ENCODE results near the gene TWIST2. TPM values are rescaled to one million over a fixed set of nuclear protein-coding genes. Genes with fewer than 3 reads are reported as not detected.
A peak's percentile ranks its signal among the peaks of the same experiment; 100 is the strongest.

The TWIST2 gene
- total and polyA plus RNA-seq, 5 donors = 3.1 to 6.3 (median 5.0) TPM

DNA sequence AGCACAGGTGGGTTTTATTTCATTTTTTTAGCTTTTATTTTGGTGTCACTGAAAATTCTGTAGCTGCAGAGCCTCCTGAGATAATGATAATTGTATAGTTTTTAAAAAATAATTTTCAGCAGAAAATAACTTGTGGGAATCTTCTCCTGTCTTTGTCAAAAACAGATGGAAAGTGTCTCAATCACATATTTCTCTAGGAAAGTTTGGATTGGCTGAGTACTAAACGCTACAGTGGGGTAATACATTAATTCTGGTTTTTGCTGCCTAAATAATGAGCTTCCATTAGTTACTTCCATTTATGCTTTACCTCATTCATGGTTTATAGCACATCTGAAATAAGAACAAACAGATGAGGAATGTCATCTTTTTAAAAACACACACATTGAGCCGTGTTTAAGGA is 2.2 kb downstream of the TWIST2 start:
- Histone ChIP-seq H3K9me3 (ENCODE audit: control insufficient read depth, low read length) (no peaks in the 10 kb centered on the region), H3K4me3 (ENCODE audit: low read length) (peak overlapping the region; percentile 61), H3K27me3 (ENCODE audit: control insufficient read depth, insufficient read depth) (no peaks in the 10 kb centered on the region), H3K27ac (ENCODE audit: low read length) (no peak overlapping the region), H3K4me1 (ENCODE audit: control insufficient read depth, insufficient read depth, low read length) (no peaks in the 10 kb centered on the region)
- DNase-seq (no peak), ATAC-seq (no peak)
- intact Hi-C loops (cut with DNase I) = no loop called here
- 66% methylated on average over 2 of the region's 2 CpGs for WGBS

DNA sequence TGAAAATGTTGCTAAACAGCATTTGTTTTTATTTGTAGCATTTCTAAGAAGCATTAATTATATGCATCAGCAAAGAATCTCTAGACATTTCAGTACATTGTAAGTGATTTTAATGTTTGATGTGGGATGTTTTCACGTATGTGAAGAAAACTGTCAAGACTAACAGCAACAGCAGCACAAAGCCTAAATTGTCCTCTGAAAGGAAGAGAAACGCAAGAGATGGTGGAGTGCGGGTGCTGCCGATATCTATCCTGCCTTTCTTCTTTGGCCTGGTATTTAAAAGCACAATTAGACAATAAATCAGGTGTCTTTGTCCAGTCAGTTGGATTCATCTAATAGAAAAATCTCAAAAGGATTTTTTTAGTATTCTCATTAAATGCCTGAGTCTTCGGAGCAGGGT is 3.1 kb downstream of the TWIST2 start:
- no peak overlapping the region for H3K27ac ChIP-seq (ENCODE audit: low read length)
- no peak for ATAC-seq
- intact Hi-C loops (cut with DNase I) = no loop called here
- H3K9me3 ChIP-seq (ENCODE audit: control insufficient read depth, low read length) = no peaks in the 10 kb centered on the region
- H3K4me1 ChIP-seq (ENCODE audit: control insufficient read depth, insufficient read depth, low read length) = no peaks in the 10 kb centered on the region
- H3K27me3 ChIP-seq (ENCODE audit: control insufficient read depth, insufficient read depth) = no peaks in the 10 kb centered on the region
- no peak for DNase-seq
- 78% methylated on average over 5 of the region's 5 CpGs for WGBS
- no peak overlapping the region for H3K4me3 ChIP-seq (ENCODE audit: low read length)

DNA sequence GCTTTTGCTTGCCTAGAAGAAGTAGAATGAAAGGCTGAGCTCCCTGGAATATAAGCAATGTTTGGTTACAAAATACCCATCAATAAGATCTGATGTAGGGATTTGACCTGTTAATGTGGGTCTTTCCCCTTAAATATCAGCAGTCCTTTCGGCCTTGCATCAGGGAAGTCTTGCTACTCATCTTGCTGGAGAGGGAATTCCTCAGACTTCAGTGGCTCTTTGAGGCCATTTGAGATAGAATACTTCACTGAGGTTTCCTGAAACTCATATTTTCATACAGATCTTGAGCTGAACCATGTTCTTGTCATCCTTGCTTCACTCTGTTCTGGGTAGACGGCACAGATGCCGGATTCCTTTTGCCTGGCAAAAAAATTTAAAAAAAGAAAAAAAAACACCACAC is 3.9 kb downstream of the TWIST2 start:
- Histone ChIP-seq H3K27me3 (ENCODE audit: control insufficient read depth, insufficient read depth) (no peaks in the 10 kb centered on the region), H3K27ac (ENCODE audit: low read length) (no peak overlapping the region), H3K4me3 (ENCODE audit: low read length) (no peak overlapping the region), H3K9me3 (ENCODE audit: control insufficient read depth, low read length) (no peaks in the 10 kb centered on the region), H3K4me1 (ENCODE audit: control insufficient read depth, insufficient read depth, low read length) (no peaks in the 10 kb centered on the region)
- no peak for ATAC-seq
- no peak for DNase-seq
- WGBS = 85% methylated on average over 3 of the region's 3 CpGs
- intact Hi-C loops (cut with DNase I) = no loop called here

- H3K9me3 ChIP-seq (ENCODE audit: control insufficient read depth, low read length) = no peaks in the 10 kb centered on the region
- WGBS = 63% methylated on average over 9 of the region's 9 CpGs
- H3K27me3 ChIP-seq (ENCODE audit: control insufficient read depth, insufficient read depth) = no peaks in the 10 kb centered on the region
- ATAC-seq (no peak), DNase-seq (no peak)
- intact Hi-C loops (cut with DNase I) = no loop called here
- no peaks in the 10 kb centered on the region for H3K4me1 ChIP-seq (ENCODE audit: control insufficient read depth, insufficient read depth, low read length)
- no peak overlapping the region for H3K27ac ChIP-seq (ENCODE audit: low read length)
- H3K4me3 ChIP-seq (ENCODE audit: low read length) = no peak overlapping the region
These were observed 4.5 kb downstream of the TWIST2 start for GRCh38 chr2:238852206-238852869.

GRCh38 chr2:238853218-238853617 is 5.3 kb downstream of the TWIST2 start:
- ATAC-seq (no peak), DNase-seq (no peak)
- no peak overlapping the region for H3K4me3 ChIP-seq (ENCODE audit: low read length)
- intact Hi-C loops (cut with DNase I) = no loop called here
- H3K4me1 ChIP-seq (ENCODE audit: control insufficient read depth, insufficient read depth, low read length) = no peaks in the 10 kb centered on the region
- no peaks in the 10 kb centered on the region for H3K9me3 ChIP-seq (ENCODE audit: control insufficient read depth, low read length)
- WGBS = 90% methylated on average over 1 of the region's 1 CpG
- no peaks in the 10 kb centered on the region for H3K27me3 ChIP-seq (ENCODE audit: control insufficient read depth, insufficient read depth)
- H3K27ac ChIP-seq (ENCODE audit: low read length) = no peak overlapping the region

- intact Hi-C loops (cut with DNase I) = no loop called here
- H3K27ac ChIP-seq (ENCODE audit: low read length) = no peak overlapping the region
- no peak for ATAC-seq
- H3K4me1 ChIP-seq (ENCODE audit: control insufficient read depth, insufficient read depth, low read length) = no peaks in the 10 kb centered on the region
- no peak for DNase-seq
- no peak overlapping the region for H3K4me3 ChIP-seq (ENCODE audit: low read length)
- H3K27me3 ChIP-seq (ENCODE audit: control insufficient read depth, insufficient read depth) = no peaks in the 10 kb centered on the region
- 74% methylated on average over 9 of the region's 9 CpGs for WGBS
- no peaks in the 10 kb centered on the region for H3K9me3 ChIP-seq (ENCODE audit: control insufficient read depth, low read length)
These were observed 5.8 kb downstream of the TWIST2 start for GRCh38 chr2:238853721-238854120.

- no peaks in the 10 kb centered on the region for H3K4me1 ChIP-seq (ENCODE audit: control insufficient read depth, insufficient read depth, low read length)
- intact Hi-C loops (cut with DNase I) = no loop called here
- H3K4me3 ChIP-seq (ENCODE audit: low read length) = no peak overlapping the region
- H3K27ac ChIP-seq (ENCODE audit: low read length) = no peak overlapping the region
- no peak for ATAC-seq
- H3K27me3 ChIP-seq (ENCODE audit: control insufficient read depth, insufficient read depth) = no peaks in the 10 kb centered on the region
- 73% methylated on average over 8 of the region's 8 CpGs for WGBS
- DNase-seq = no peak
- H3K9me3 ChIP-seq (ENCODE audit: control insufficient read depth, low read length) = no peaks in the 10 kb centered on the region
These were observed 6.4 kb downstream of the TWIST2 start for GRCh38 chr2:238854246-238854645.

- no peak overlapping the region for H3K27ac ChIP-seq (ENCODE audit: low read length)
- WGBS = 83% methylated on average over 18 of the region's 18 CpGs
- ATAC-seq (no peak), DNase-seq (no peak)
- H3K9me3 ChIP-seq (ENCODE audit: control insufficient read depth, low read length) = no peaks in the 10 kb centered on the region
- intact Hi-C loops (cut with DNase I) = no loop called here
- H3K27me3 ChIP-seq (ENCODE audit: control insufficient read depth, insufficient read depth) = no peaks in the 10 kb centered on the region
- no peaks in the 10 kb centered on the region for H3K4me1 ChIP-seq (ENCODE audit: control insufficient read depth, insufficient read depth, low read length)
- no peak overlapping the region for H3K4me3 ChIP-seq (ENCODE audit: low read length)
These were observed 6.9 kb downstream of the TWIST2 start for GRCh38 chr2:238854699-238855229.

DNA sequence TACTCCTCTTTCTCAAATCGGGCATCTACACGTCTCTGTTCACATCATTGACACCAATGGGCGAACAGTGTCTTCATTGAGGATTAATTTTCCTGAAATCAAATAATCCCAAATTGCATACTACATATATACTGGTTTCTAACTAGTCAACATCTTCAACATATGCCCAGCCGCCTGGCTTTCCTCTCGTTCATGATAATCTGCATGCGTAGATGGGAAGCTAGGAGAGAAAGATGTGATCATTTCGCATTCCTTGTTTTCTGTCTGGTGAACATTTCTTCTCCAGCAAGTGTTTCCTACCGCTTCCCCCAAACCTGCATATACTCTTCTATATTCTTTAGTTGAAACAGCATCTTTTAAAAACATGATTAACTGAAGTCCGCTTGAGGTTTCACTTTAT is 7.4 kb downstream of the TWIST2 start:
- DNase-seq (no peak), ATAC-seq (no peak)
- 91% methylated on average over 9 of the region's 9 CpGs for WGBS
- intact Hi-C loops (cut with DNase I) = no loop called here
- Histone ChIP-seq H3K27me3 (ENCODE audit: control insufficient read depth, insufficient read depth) (no peaks in the 10 kb centered on the region), H3K27ac (ENCODE audit: low read length) (no peak overlapping the region), H3K4me3 (ENCODE audit: low read length) (no peak overlapping the region), H3K9me3 (ENCODE audit: control insufficient read depth, low read length) (no peaks in the 10 kb centered on the region), H3K4me1 (ENCODE audit: control insufficient read depth, insufficient read depth, low read length) (no peaks in the 10 kb centered on the region)

DNA sequence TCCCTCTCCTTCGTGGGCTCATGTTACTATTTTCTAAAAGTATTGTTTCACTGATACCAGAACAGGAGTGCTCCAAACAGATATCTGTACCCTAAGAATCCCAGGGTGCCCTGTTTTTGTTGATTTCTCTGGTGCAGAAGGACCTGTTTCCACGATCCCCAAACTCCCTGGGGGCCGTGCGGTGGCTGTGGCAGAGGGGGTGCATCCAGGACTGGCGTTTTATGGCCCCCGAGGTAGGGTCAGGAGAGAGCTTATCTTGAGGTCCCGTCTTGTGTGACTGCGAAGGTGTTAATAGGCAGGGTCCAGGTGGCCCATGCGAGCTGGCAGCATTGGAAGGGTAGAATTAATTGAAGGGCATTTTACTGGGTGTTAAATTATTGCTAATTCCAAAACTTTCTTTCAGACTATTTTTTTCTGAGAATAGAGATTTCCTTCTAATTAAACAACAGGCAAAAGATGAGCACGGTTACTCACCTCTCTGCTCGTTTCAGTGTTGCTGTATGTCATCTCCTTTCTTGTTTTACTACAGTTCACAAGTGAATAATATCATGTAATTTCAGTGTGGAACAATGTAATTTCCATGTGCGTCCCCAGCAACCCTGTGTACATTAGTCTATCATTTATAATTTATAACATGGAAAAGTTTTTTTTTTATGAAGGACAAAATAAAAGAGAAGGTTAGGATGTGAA is 8.2 kb downstream of the TWIST2 start:
- Histone ChIP-seq H3K9me3 (ENCODE audit: control insufficient read depth, low read length) (no peaks in the 10 kb centered on the region), H3K4me1 (ENCODE audit: control insufficient read depth, insufficient read depth, low read length) (no peaks in the 10 kb centered on the region), H3K27ac (ENCODE audit: low read length) (no peak overlapping the region), H3K27me3 (ENCODE audit: control insufficient read depth, insufficient read depth) (no peaks in the 10 kb centered on the region), H3K4me3 (ENCODE audit: low read length) (no peak overlapping the region)
- ATAC-seq (no peak), DNase-seq (no peak)
- intact Hi-C loops (cut with DNase I) = no loop called here
- 78% methylated on average over 12 of the region's 12 CpGs for WGBS

DNA sequence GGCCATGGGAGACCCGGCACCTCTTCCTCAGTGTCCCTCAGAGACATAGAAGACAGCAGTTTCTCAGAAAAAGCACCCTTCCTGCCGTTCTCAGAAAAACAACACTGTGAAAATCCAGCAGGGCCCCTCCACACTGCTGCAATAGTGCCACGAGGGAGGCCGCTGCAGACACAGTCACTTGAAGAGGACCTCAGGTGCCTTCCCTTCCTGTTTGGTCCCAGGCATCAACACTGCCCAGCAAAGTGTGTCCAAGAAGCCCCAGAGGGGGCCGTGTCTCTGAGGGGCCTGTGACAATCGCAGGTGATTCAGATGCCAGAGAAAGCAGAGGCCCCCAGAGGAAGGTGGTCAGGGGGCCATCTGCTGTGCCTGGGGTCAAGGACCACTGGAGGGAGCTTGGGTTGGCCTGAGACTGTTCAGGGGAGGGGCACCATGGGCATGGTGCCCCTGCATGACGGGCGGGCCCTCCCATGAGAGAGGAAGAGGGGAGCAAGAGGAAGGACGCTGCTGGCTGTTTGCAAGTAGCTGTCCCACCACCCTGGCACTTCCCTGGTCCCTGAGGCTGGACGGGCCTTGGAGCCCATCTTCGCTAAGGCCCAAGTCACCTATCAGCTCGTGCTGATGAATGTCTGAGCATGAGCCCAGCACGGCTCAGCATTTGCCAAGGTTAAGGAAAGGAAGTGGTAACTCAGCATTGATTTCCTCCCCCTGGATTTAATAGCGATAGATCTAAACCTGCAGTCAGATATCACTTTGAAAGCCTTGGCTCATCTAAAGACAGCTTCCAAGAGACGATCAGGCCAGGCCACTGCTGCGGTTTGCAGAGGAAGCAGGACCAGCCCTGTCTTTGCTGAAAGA is 9.1 kb downstream of the TWIST2 start:
- no peak overlapping the region for H3K4me3 ChIP-seq (ENCODE audit: low read length)
- no peaks in the 10 kb centered on the region for H3K9me3 ChIP-seq (ENCODE audit: control insufficient read depth, low read length)
- H3K27me3 ChIP-seq (ENCODE audit: control insufficient read depth, insufficient read depth) = no peaks in the 10 kb centered on the region
- ATAC-seq (no peak), DNase-seq (no peak)
- H3K4me1 ChIP-seq (ENCODE audit: control insufficient read depth, insufficient read depth, low read length) = no peaks in the 10 kb centered on the region
- WGBS = 78% methylated on average over 16 of the region's 16 CpGs
- intact Hi-C loops (cut with DNase I) = no loop called here
- H3K27ac ChIP-seq (ENCODE audit: low read length) = no peak overlapping the region

Measured in right cardiac atrium (tissue), 5 donors.